Activated T-cell treated with anti-CD3 and anti-CD28 coated beads for 1 hour (primary cell): ENCODE measurements around the gene ZNF775.

Source experiments
- DNase-seq: peaks from one replicate; pipeline ENCODE4 v3.0.0-alpha.2; 2020; ENCODE audit warnings: low read depth

The ZNF775 gene

DNA sequence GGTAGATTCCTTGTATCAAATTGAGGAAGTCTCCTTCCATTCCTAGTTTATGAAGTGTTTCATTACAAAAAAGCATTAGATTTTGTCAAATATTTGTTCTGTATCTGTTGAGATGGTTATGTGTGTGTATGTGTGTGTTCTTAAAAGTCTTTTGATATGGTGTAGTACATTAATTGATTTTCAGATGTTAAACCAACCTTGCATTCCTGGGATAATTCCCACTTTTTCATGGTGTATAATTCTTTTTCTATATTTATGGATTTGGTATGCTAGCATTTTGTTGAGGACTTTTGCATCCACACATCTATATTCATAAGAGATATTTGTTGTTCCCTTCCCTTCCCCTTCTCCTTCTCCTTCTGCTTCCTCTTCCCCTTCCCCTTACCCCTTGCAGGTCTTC lies 62.4 kb downstream of the ZNF775 start:
- no peak for DNase-seq

DNA sequence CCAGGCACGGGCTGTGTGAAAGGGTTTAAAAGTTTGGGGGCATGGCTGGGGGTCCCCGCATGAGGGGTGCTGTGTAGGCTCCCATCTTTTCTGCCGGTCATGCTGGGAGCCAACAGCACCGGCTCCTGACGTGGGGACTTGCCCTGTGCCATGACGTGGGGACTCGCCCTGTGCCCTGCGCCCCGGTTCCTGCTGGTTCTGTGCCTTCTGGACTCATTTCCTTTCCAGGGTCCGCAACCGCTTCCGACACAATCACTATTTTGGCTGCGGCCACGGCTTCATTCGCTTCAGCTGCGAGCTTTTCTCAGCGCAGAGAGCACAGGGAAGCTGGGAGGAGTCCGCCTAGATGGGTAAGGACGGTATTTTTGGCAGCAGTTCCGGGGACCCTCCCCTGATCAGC lies 63.7 kb downstream of the ZNF775 start:
- DNase-seq, result no peak

DNA sequence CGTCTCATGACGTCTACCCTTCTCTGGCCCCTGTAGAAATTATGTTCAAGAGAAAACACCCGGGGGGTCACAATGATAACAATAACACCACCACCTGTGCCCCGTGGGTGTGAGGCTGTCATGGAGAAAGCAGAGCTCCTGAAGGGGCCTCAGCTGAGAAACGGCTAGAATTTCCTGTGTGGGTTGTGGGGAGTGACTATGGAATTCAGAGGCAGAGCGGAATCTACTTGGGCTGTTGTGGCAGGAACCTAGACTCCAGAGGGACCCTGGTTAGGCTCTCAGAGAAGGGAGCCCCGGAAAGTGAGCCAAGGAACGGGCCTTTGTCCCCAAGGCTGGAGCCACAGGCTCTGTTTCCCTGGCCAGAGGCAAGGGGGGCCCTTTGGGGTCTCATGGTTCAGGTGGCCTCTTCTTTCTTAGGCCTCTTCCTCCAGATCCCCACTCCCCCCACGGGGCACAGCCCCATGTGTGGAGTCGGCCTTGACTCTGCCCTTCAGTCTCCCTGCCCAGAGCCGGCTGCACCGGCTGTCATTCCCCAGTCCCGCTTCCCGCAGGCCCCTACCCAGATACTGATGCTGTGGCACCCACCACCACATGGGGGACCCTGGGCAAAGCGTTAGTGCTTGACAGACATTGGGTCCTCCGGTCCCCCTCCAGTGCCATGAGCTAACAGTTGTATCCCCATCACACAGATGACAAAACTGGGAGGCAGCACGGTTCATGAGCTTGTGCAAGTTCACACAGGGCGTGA lies 64.8 kb downstream of the ZNF775 start:
- DNase-seq, result no peak

DNA sequence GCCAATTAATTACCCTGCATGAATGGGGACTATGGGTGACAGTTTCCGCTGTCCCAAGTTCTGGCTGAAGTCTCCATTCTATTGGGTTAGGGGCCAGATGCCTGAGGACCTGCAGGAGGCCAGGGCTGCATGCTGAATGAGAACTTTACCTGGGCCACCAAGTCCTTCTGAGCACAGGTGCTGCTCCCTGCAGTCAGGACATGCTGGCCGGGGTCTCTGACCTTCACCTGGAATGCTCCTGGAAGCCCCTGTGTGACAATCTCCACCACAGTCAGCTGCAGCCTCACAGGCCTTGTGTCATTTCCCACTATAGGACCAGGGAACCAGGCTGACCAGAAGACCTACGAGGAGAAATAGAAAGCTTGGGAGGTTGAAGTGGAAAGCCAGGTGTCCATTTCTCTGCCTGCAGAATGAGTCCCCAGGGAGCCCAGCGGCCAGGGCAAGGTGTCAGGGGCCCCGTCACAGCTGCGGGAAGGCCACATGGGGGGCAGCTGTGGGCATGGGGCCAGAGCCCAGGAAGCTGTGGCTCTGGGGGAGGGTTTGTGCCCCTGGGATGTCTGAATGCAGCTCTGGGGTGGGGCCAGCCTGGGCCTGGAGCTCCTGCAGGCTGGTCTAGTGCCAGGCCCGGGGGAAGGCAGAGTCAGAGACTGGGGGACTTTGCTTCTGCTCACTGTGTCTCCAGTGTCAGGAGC lies 65.7 kb downstream of the ZNF775 start:
- no peak for DNase-seq

DNA sequence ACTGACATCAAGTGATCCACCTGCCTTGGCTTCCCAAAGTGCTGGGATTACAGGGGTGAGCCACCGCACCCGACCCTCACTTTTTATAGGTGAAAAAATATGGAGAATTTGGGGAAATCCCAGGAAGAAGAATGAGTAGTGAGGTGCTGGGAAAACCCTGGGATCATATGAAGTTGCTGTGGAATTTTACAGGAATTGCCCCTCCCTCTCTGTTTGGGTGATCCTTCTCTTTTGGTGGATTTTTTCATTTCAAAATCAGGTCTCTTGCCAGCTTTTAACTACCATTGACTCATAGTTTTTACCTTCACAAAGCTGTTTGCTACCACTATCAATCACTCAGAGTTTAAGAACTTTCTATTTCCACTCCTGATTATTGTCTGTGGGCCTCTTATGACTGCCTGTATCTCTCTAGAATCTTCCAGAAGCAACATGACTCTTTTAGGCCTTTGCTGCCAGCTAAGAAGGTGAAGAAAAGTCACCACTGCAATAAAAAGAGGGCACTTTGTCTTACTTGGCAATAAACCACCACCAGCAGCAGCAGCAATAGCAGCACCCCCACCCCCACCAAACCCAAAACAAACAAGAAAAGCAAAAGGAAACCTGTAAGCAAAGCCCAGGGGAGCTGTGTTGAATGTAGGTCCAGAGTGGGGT lies 67.3 kb downstream of the ZNF775 start:
- DNase-seq, result no peak
